ENCODE measurements around the gene MTURN.
A peak's percentile ranks its signal among the peaks of the same experiment; 100 is the strongest.
"Not testable (repeated sequence)": the region's sequence is repeated elsewhere in the genome, so short reads cannot be mapped to it uniquely, and the experiment has no call there.

Gene MTURN

GRCh38 chr7:30178748-30179436 is 44.1 kb downstream of the MTURN start:
- no peak for DNase-seq (ENCODE audit: low spot score)

DNA sequence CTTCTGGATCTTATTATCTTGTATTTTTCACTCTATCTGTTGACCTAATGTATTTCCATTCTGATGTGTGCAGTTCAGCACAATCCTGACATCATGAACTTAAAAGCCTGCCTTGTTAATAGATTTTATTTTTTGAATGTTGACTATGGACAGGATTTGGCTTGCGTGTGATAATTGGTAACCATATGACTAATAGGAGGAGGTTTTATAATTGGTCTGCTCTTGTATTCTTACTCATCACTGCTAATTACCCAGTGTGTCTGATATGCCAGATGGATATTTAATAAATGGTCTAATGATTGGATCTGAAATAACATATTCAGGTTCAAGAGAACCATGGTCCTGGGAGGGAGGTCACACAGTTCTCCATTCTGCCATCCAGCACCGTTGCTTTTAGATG is 45.9 kb downstream of the MTURN start:
- DNase-seq (ENCODE audit: low spot score), result no peak

DNA sequence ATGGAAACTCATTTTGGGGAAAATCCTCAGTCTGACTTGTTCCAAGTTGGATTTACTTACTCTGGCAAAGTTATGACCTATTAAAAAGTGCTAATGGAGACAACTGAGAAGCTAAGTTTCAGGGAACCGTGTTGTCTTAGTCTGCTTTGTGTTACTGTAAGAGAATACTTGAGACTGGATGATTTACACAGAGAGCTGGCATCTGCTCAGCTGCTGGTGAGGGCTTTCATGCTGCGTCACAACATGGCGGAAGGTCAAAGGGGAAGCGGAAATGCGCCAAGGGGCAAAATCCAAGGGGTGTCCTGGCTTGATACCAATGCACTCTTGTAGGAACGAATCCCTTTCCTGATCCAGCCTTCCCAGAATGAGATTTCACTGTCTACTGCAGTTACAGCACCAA is 46.4 kb downstream of the MTURN start:
- DNase-seq (ENCODE audit: low spot score), result no peak

GRCh38 chr7:30181736-30182522 is 47.1 kb downstream of the MTURN start:
- peak; percentile 92 for DNase-seq (ENCODE audit: low spot score)

DNA sequence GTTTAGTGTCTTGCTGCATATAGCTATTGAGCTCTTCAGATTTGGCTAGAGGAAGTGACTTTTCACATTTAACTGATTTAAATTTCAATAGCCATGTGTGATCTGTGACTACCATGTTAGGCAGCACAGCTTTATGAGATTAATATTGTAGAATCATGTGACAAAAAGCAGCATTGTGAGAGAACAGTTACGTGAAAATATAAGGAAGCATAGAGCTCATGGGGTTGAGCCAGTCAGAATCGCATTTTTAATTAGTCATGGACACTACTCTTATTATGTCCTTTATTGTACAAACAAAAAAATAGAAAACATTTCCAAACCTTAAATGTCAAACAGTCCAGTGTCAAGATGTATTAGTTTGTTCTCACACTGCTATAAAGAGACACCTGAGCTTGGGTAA is 48.0 kb downstream of the MTURN start:
- no peak for DNase-seq (ENCODE audit: low spot score)

GRCh38 chr7:30183749-30184369 is 49.1 kb downstream of the MTURN start:
- DNase-seq (ENCODE audit: low spot score), result peak; percentile 83

DNA sequence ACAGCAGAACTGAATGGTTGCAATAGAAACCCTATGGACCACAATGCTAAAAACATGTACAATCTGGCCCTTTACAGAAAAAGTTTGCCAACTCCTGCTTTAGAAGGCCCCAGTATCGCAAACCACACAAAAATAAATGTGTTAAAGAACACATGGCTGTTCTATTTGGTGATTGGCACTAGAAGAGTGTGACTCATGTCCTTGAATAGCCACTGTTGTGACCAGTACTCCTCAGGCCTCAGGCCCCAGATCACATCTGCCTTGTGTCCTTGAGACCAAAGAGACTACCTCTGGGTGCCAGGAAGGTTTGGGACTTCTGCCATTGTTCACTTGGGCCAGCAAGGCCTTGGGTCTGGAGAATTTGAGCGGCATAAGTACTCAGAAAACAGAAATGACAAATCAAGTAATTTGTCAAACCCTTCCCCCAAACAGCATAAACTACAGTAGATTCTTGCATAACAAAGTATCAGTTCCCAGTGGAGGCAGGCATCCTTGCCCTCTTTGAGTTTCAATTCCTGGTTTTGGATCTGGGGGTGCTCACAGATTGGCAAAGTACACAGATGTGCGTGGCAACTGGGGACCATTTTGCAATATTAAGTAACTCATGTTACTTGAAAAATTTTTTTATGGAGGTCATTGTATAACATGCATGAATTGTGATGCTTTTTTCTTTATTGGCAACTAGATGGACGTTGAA is 50.2 kb downstream of the MTURN start:
- DNase-seq (ENCODE audit: low spot score), result peak; percentile 9

DNA sequence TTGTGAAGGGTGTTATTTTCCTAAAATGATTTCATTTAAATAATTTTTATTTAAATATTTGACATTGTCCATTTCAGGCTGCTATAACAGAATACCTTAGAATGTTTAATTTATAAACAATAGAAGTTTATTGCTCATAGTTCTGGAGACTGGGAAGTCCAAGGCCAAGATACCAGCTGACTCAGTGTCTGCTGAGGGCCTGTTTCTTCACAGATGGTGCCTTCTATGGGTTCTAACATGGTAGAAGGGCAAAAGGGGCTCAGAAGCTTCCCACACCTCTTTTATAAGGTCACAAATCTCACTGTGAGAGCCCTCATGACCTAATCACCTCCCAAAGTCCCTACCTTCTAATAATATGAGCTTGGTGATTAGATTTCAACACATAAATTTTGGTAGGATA is 50.7 kb downstream of the MTURN start:
- DNase-seq (ENCODE audit: low spot score), result no peak

DNA sequence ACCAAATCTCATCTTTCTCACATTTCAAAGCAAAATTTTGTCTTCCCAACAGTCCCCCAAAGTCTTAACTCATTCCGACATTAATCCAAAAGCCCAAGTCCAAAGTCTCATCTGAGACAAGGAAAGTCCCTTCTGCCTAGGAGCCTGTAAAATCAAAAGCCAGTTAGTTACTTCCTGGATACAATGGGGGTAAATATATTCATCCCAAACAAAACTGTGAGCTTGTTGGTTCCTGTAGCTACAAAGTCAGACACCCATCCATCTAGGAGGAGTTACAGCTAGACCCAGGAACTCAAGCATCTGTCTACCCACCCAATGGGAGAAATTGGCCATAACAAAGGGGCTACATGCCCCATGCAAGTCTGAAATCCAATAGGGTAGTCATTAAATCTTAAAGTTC is 51.9 kb downstream of the MTURN start:
- no peak for DNase-seq (ENCODE audit: low spot score)

DNA sequence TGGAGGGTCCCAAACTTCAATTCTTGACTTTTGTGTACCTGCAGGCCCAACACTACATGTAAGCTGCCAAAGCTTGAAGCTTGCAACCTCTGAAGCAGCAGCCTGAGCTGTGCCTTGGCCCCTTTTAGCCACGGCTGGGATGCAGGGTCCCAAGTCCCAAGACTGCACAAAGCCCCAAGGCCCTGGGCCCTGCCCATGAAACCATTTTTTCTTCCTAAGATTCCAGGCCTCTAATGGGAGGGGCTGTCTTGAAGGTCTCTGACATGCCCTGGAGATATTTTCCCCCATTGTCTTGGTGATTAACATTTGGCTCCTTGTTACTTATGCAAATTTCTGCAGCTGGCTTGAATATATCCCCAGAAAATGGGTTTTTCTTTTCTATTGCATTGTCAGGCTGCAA is 52.7 kb downstream of the MTURN start:
- DNase-seq (ENCODE audit: low spot score), result no peak

DNA sequence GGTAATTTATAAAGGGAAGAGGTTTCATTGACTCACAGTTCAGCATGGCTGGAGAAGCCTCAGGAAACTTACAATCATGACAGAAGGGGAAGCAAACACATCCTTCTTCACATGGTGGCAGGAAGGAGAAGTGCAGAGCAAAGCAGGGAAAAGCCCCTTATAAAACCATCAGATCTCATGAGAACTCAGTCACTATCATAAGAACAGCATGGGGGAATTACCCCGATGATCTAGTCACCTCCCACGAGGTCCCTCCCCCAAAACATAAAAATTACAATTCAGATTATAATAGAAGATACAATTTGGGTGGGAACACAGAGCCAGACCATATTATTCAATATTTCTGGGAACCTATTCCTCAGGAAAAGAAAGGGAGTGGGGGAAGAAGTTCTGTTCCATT is 53.6 kb downstream of the MTURN start:
- DNase-seq (ENCODE audit: low spot score), result not testable (repeated sequence)

DNA sequence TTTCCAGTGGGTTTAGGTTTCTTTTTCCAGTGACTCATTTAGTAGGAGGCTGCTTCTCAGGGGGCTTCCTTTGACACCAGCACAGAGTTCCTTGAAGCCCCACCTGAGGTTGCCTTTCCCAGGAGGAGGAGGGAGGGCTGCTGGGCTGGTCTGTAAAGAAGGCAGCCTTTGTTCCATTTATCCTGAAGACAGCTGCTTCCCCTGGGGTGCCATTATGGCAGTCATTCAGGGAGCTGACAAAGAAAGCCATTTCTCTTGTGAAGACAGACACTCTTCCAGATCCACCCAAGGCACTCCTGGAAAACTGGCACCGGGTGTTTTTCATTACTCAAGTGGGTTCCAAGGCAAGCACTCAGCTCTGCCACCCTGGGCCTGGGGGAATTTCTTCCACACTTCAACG is 54.0 kb downstream of the MTURN start:
- no peak for DNase-seq (ENCODE audit: low spot score)

GRCh38 chr7:30191809-30192208 is 57.0 kb downstream of the MTURN start:
- no peak for DNase-seq (ENCODE audit: low spot score)

DNA sequence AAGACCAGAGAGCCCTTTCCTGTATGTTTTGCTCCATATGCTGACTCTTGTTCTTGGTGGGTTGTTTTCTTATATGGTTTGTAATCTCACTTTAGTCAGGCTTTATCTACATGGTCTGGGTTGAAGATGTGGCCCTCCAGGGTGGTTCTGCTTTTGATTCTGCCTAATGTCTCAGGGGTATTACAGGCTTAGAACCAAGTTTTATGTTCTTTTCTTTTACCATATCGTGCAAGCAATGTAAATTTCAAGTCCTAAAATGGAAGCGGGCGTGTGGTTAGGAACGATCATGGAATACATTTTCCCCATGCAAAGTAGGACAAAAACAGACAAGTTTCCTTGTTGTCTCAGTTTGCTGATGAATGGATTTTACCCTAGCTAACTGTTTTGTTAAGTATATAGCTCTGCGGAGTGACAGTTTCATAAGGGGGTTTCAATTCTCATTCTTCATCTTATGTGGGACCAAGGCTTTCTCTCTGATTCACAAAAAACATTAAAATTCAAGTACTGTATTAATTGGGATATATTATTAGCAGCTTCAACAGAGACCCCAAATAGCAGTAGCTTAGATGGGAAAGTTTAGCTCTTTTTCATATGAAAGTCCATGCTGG is 58.7 kb downstream of the MTURN start:
- DNase-seq (ENCODE audit: low spot score), result no peak

- no peak for DNase-seq (ENCODE audit: low spot score)
Measured at GRCh38 chr7:30196408-30196807, 61.6 kb downstream of the MTURN start.

- DNase-seq (ENCODE audit: low spot score), result no peak
Measured at GRCh38 chr7:30197438-30197837, 62.7 kb downstream of the MTURN start.

DNA sequence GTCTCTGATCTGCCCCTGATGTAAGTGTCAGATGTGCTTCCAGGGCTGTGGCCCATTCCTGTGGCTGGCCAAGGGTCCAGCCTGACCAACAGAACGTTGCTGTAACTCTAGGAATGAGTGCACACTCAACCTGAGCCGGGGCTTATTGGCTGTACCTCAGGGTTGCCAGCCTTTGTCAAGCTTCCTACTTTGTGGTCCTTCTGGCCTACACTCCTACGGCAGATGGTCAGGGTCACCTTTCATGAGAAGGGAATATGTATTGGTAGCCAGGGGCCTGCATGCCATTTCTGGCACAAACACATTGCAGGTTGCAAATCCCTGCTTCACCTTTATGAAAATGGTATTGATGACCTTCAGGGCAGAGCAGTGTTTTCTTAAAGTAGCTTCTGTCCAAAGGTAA is 64.5 kb downstream of the MTURN start:
- DNase-seq (ENCODE audit: low spot score), result peak; percentile 77

GRCh38 chr7:30200591-30200990 is 65.8 kb downstream of the MTURN start:
- peak; percentile 67 for DNase-seq (ENCODE audit: low spot score)

GRCh38 chr7:30201161-30201666 is 66.4 kb downstream of the MTURN start:
- DNase-seq (ENCODE audit: low spot score), result peak; percentile 35

DNA sequence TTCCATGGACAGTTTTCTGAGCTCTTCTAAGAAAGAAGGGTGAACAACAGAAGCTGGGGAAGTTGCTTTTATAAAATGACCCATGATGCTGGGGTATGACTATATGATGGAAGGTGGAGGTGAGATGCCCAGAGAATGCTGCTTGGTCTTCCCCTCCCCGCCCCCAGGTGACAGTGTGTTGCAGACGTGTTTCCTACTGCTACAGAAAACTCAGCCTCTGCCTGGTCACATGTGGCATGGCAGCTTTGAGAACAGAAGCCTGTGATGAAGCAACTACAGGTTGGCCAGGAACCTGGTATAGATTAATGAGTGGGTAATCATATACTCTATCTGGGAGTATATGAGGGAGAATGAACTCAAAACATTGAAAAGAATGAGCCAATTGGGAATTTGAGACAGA is 67.1 kb downstream of the MTURN start:
- peak; percentile 10 for DNase-seq (ENCODE audit: low spot score)

- peak; percentile 70 for DNase-seq (ENCODE audit: low spot score)
Measured at GRCh38 chr7:30202671-30203070, 67.9 kb downstream of the MTURN start.

GRCh38 chr7:30206491-30206890 is 71.7 kb downstream of the MTURN start:
- peak; percentile 87 for DNase-seq (ENCODE audit: low spot score)
